Cardiac fibroblast (primary cell): ENCODE measurements around the gene DMTF1.

Source experiments
- DNase-seq, 2 donors: peaks; one replicate each; pipeline versions ENCODE4 v3.0.0 to v3.0.0-alpha.2; 2010; ENCODE audit warnings: low read depth in 2 of 2
- H3K4me3 ChIP-seq, 2 donors: replicated peaks in 1 of 2; 1 replicate in 1 of 2; 2 replicates in 1 of 2; pipeline ENCODE4 v1.5.1; 2011; ENCODE audit warnings: low read depth in 2 of 2, low read length in 2 of 2, mild to moderate bottlenecking in 2 of 2, moderate library complexity in 1 of 2
- TF ChIP-seq, protein P1 (sequence below): IDR thresholded peaks from one replicate; pipeline ENCODE4 v1.5.1; 2011; ENCODE audit warnings: low read depth, mild to moderate bottlenecking, low read length, inconsistent platforms

The DMTF1 gene

GRCh38 chr7:87146740-87147386, 5.4 kb upstream of the DMTF1 start:
- TF ChIP-seq, protein P1, sequence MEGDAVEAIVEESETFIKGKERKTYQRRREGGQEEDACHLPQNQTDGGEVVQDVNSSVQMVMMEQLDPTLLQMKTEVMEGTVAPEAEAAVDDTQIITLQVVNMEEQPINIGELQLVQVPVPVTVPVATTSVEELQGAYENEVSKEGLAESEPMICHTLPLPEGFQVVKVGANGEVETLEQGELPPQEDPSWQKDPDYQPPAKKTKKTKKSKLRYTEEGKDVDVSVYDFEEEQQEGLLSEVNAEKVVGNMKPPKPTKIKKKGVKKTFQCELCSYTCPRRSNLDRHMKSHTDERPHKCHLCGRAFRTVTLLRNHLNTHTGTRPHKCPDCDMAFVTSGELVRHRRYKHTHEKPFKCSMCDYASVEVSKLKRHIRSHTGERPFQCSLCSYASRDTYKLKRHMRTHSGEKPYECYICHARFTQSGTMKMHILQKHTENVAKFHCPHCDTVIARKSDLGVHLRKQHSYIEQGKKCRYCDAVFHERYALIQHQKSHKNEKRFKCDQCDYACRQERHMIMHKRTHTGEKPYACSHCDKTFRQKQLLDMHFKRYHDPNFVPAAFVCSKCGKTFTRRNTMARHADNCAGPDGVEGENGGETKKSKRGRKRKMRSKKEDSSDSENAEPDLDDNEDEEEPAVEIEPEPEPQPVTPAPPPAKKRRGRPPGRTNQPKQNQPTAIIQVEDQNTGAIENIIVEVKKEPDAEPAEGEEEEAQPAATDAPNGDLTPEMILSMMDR, result no peak
- no peak overlapping the region for H3K4me3 ChIP-seq
- no peak for DNase-seq

- no peak for DNase-seq
- no peak overlapping the region for H3K4me3 ChIP-seq
- TF ChIP-seq, protein P1, result no peak
Observed at GRCh38 chr7:87147500-87147899, 4.8 kb upstream of the DMTF1 start.

GRCh38 chr7:87148332-87148955, 3.8 kb upstream of the DMTF1 start:
- peak; percentile 73 to 74 for DNase-seq
- TF ChIP-seq, protein P1, result peak; percentile 64
- no peak overlapping the region for H3K4me3 ChIP-seq

- TF ChIP-seq, protein P1, result no peak
- DNase-seq, result peak in 1 of 2 donors; percentile 9
- peak overlapping the region; percentile 74 to 79 for H3K4me3 ChIP-seq
Observed at GRCh38 chr7:87151002-87151728, 1.1 kb upstream of the DMTF1 start.

GRCh38 chr7:87151729-87152111, 533 bp upstream of the DMTF1 start:
- TF ChIP-seq, protein P1, result no peak

GRCh38 chr7:87152897-87153641, 816 bp downstream of the DMTF1 start:
- TF ChIP-seq, protein P1, result no peak
- H3K4me3 ChIP-seq, result peak overlapping the region; percentile 74 to 79
- DNase-seq, result peak; percentile 22 to 48

More at GRCh38 chr7:87151729-87152111, 533 bp upstream of the DMTF1 start:
- no peak for DNase-seq
- H3K4me3 ChIP-seq, result peak overlapping the region; percentile 74 to 79
